Peyer's patch (tissue), 4 donors: ENCODE results near the gene HOXD8.

Experiments
- POLR2A ChIP-seq, 2 donors: fragments of 450-650 bp; IDR thresholded peaks; one replicate each; pipeline ENCODE4 v1.5.1; 2017; ENCODE audit warnings: antibody characterized with exemption in 2 of 2, mild to moderate bottlenecking in 2 of 2, moderate library complexity in 2 of 2
- TF ChIP-seq, protein P1 (sequence below), 6 experiments: fragments of 450-650 bp in 4 of 6; fragments of 200-600 bp in 2 of 6; sonication (generic) in 1 of 6; IDR thresholded peaks; one replicate each; pipeline ENCODE4 v1.5.1; 2017 to 2019; ENCODE audit warnings: antibody characterized with exemption in 6 of 6, mild to moderate bottlenecking in 3 of 6, moderate library complexity in 1 of 6

DNA sequence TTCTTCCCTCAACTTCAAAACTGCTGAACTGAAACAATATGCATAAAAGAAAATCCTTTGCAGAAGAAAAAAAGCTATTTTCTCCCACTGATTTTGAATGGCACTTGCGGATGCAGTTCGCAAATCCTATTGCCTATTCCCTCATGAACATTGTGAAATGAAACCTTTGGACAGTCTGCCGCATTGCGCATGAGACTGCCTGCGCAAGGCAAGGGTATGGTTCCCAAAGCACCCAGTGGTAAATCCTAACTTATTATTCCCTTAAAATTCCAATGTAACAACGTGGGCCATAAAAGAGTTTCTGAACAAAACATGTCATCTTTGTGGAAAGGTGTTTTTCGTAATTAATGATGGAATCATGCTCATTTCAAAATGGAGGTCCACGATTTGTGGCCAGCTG, 8.4 kb downstream of the HOXD8 start:
- TF ChIP-seq POLR2A (IDR thresholded peaks at IDR 0.05), result no peak
- TF ChIP-seq, protein P1, sequence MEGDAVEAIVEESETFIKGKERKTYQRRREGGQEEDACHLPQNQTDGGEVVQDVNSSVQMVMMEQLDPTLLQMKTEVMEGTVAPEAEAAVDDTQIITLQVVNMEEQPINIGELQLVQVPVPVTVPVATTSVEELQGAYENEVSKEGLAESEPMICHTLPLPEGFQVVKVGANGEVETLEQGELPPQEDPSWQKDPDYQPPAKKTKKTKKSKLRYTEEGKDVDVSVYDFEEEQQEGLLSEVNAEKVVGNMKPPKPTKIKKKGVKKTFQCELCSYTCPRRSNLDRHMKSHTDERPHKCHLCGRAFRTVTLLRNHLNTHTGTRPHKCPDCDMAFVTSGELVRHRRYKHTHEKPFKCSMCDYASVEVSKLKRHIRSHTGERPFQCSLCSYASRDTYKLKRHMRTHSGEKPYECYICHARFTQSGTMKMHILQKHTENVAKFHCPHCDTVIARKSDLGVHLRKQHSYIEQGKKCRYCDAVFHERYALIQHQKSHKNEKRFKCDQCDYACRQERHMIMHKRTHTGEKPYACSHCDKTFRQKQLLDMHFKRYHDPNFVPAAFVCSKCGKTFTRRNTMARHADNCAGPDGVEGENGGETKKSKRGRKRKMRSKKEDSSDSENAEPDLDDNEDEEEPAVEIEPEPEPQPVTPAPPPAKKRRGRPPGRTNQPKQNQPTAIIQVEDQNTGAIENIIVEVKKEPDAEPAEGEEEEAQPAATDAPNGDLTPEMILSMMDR (IDR thresholded peaks at IDR 0.05), result no peak
